ENCODE measurements around the gene PDK3. TPM values are rescaled to one million over a fixed set of nuclear protein-coding genes. Genes with fewer than 3 reads are reported as not detected.

The PDK3 gene
- total RNA-seq, 1 experiment from 2014 or later = 2.0 TPM

- no peak for DNase-seq (ENCODE audit: low spot score)
Observed at GRCh38 chrX:24553011-24553410, 87.9 kb downstream of the PDK3 start.

- DNase-seq (ENCODE audit: low spot score) = peak; percentile 2
Observed at GRCh38 chrX:24561121-24561520, 96.0 kb downstream of the PDK3 start.

- DNase-seq (ENCODE audit: low spot score) = no peak
Observed at GRCh38 chrX:24563291-24564010, 98.4 kb downstream of the PDK3 start.

GRCh38 chrX:24566240-24566639 lies 101.2 kb downstream of the PDK3 start:
- no peak for DNase-seq (ENCODE audit: low spot score)

- DNase-seq (ENCODE audit: low spot score) = no peak
Observed at GRCh38 chrX:24567169-24567568, 102.1 kb downstream of the PDK3 start.

- DNase-seq (ENCODE audit: low spot score) = no peak
Observed at GRCh38 chrX:24574743-24575142, 109.7 kb downstream of the PDK3 start.

GRCh38 chrX:24575496-24575895 lies 110.4 kb downstream of the PDK3 start:
- no peak for DNase-seq (ENCODE audit: low spot score)

GRCh38 chrX:24577091-24577490 lies 112.0 kb downstream of the PDK3 start:
- no peak for DNase-seq (ENCODE audit: low spot score)

Small RNA genes lying within 50 kb of the gene (small RNA-seq; reads per million reads assigned to genes)
- not detected for gene SNRPEP9

Other genes with a start within 250 kb of the PDK3 start
- gene SUPT20HL2, start 151.2 kb upstream of the PDK3 start, total RNA-seq (2014; rRNA removed; shearing (Covaris generic)) = not detected in 2 replicates
- gene SUPT20HL1, start 104.6 kb upstream of the PDK3 start, total RNA-seq (2014; rRNA removed; shearing (Covaris generic)) = not detected in 2 replicates
- not detected in 2 replicates for gene PCYT1B, start 182.1 kb downstream of the PDK3 start, total RNA-seq (2014; rRNA removed; shearing (Covaris generic))
- 9.0 and 9.9 TPM in 2 replicates for gene POLA1, start 228.6 kb downstream of the PDK3 start, total RNA-seq (2014; rRNA removed; shearing (Covaris generic))

All from HT-29 (cell line).